Mesenchymal stem cell (in vitro differentiated cells and primary cell): ENCODE results near the gene CAMK2A.
A peak's percentile ranks its signal among the peaks of the same experiment; 100 is the strongest.

Experiments
- DNase-seq: peaks from one replicate; pipeline ENCODE4 v3.0.0-alpha.2; 2013
- H2AFZ ChIP-seq: one replicate; pipeline ENCODE4 v1.6.1; 2013; ENCODE audit warnings: low read depth, mild to moderate bottlenecking, control low read depth, inconsistent platforms, low read length, moderate library complexity
- H2AK5ac ChIP-seq: 2 replicates; pipeline ENCODE4 v1.6.1; 2013; ENCODE audit warnings: low read length, moderate library complexity, mild to moderate bottlenecking, inconsistent platforms; ENCODE audit not compliant: severe bottlenecking
- H2BK120ac ChIP-seq: one replicate; pipeline ENCODE4 v1.6.1; 2013; ENCODE audit warnings: low read depth, mild to moderate bottlenecking, inconsistent platforms, low read length, moderate library complexity
- H2BK12ac ChIP-seq, 2 experiments: one replicate each; pipeline ENCODE4 v1.6.1; 2013; ENCODE audit warnings: inconsistent platforms in 2 of 2, low read length in 2 of 2, mild to moderate bottlenecking in 2 of 2, moderate library complexity in 2 of 2, control low read depth in 1 of 2
- H2BK15ac ChIP-seq: one replicate; pipeline ENCODE4 v1.6.1; 2013; ENCODE audit warnings: mild to moderate bottlenecking, low read depth, inconsistent platforms; ENCODE audit not compliant: poor library complexity, severe bottlenecking
- H2BK5ac ChIP-seq: 2 replicates; pipeline ENCODE4 v1.6.1; 2013; ENCODE audit warnings: low read depth, mild to moderate bottlenecking, low read length, control low read depth, inconsistent platforms; ENCODE audit not compliant: poor library complexity, severe bottlenecking
- H3K14ac ChIP-seq, 2 experiments: one replicate each; pipeline ENCODE4 v1.6.1; 2013; ENCODE audit warnings: inconsistent platforms in 2 of 2, low read length in 2 of 2, control low read depth in 1 of 2, mild to moderate bottlenecking in 1 of 2, moderate library complexity in 1 of 2
- H3K18ac ChIP-seq, 2 experiments: one replicate each; pipeline ENCODE4 v1.6.1; 2013; ENCODE audit warnings: inconsistent platforms in 2 of 2, low read length in 2 of 2, control low read depth in 1 of 2, low read depth in 1 of 2, mild to moderate bottlenecking in 1 of 2
- H3K23ac ChIP-seq, 2 experiments: one replicate each; pipeline ENCODE4 v1.6.1; 2013; ENCODE audit warnings: inconsistent platforms in 2 of 2, low read length in 2 of 2, mild to moderate bottlenecking in 2 of 2, moderate library complexity in 2 of 2, control low read depth in 1 of 2
- H3K27ac ChIP-seq: 2 replicates; pipeline ENCODE4 v1.5.1; 2013; ENCODE audit warnings: mild to moderate bottlenecking, moderate library complexity, low read length, control low read depth, inconsistent platforms; ENCODE audit not compliant: poor library complexity, severe bottlenecking
- H3K27me3 ChIP-seq, 2 experiments: 2 replicates each; pipeline versions ENCODE4 v1.6.1 to v1.7.0; 2013; ENCODE audit warnings: low read length in 2 of 2, mild to moderate bottlenecking in 2 of 2, moderate library complexity in 2 of 2, control low read depth in 1 of 2, inconsistent platforms in 1 of 2; ENCODE audit not compliant: control insufficient read depth in 1 of 2, insufficient read depth in 1 of 2
- H3K36me3 ChIP-seq, 2 experiments: 2 replicates each; pipeline versions ENCODE4 v1.6.1 to v1.7.0; 2013; ENCODE audit warnings: low read length in 2 of 2, control low read depth in 1 of 2, inconsistent platforms in 1 of 2, low read depth in 1 of 2, mild to moderate bottlenecking in 1 of 2; ENCODE audit not compliant: insufficient read depth in 2 of 2, control insufficient read depth in 1 of 2
- H3K4ac ChIP-seq, 2 experiments: one replicate each; pipeline ENCODE4 v1.6.1; 2013; ENCODE audit warnings: inconsistent platforms in 2 of 2, low read length in 2 of 2, mild to moderate bottlenecking in 2 of 2, moderate library complexity in 2 of 2, control low read depth in 1 of 2, low read depth in 1 of 2
- H3K4me1 ChIP-seq: 2 replicates; pipeline ENCODE4 v1.6.1; 2013; ENCODE audit warnings: low read depth, low read length, control low read depth; ENCODE audit not compliant: control insufficient read depth, insufficient read depth
- H3K4me2 ChIP-seq: 2 replicates; pipeline ENCODE4 v1.6.1; 2013; ENCODE audit warnings: low read length, mild to moderate bottlenecking, inconsistent platforms; ENCODE audit not compliant: poor library complexity, severe bottlenecking
- H3K4me3 ChIP-seq, 2 experiments: 2 replicates each; pipeline versions ENCODE4 v1.5.1 to v1.7.0; 2013; ENCODE audit warnings: low read length in 2 of 2, mild to moderate bottlenecking in 2 of 2, control low read depth in 1 of 2, low read depth in 1 of 2; ENCODE audit not compliant: insufficient read depth in 1 of 2
- H3K79me1 ChIP-seq: replicated peaks from 2 replicates; pipeline ENCODE4 v1.6.1; 2013; ENCODE audit warnings: mild to moderate bottlenecking, control low read depth, low read length, inconsistent platforms; ENCODE audit not compliant: poor library complexity, severe bottlenecking
- H3K9ac ChIP-seq: 2 replicates; pipeline ENCODE4 v1.7.0; 2013; ENCODE audit warnings: mild to moderate bottlenecking, low read length, moderate library complexity
- H3K9me3 ChIP-seq: 2 replicates; pipeline ENCODE4 v1.7.0; 2013; ENCODE audit warnings: mild to moderate bottlenecking, low read length; ENCODE audit not compliant: control insufficient read depth
- H4K8ac ChIP-seq: one replicate; pipeline ENCODE4 v1.6.1; 2013; ENCODE audit warnings: inconsistent platforms, mild to moderate bottlenecking, low read length, moderate library complexity
- H4K91ac ChIP-seq: one replicate; pipeline ENCODE4 v1.6.1; 2013; ENCODE audit warnings: mild to moderate bottlenecking, low read length, inconsistent platforms
- WGBS: methylation state at CpG from one replicate; pipeline ENCODE4 v1.1.7; 2013; ENCODE audit warnings: mixed read lengths; 5-methylcytosine and 5-hydroxymethylcytosine counted together

Gene CAMK2A

DNA sequence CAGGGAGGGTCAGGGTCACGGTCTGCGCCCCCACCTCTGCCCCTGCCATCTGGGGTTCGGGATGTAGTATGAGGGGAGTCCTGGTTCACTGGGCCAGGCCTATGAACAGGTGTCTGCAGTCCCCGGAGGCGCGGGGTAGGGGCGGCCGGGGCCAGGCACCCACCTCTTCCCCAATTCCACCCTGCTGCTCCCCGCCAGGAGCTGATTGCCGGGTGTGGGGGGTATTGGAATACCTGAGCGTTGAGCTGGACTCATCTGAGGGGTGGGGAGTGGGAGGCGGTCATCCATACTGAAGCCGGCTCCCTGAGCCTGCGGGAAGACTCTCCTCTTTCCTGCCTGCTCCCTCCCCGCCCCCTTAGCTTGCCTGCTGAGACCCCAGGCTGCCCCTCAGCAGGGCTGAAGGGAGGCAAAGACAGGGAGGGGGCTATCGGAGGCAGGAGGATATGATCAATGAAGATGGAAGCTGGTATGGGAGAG, 99.0 kb downstream of the CAMK2A start:
- Histone ChIP-seq H3K4me1 (peaks cover 11% of the 10 kb centered on the region), H3K27me3 (peaks cover 55 to 61% of the 10 kb centered on the region in 2 experiments), H3K9me3 (no peaks in the 10 kb centered on the region), H3K9ac (no peak overlapping the region), H3K27ac (no peak overlapping the region), H3K14ac (no peak overlapping the region), H3K4ac (no peak overlapping the region), H4K91ac (no peak overlapping the region), H3K36me3 (no peaks in the 10 kb centered on the region), H2BK12ac (no peak overlapping the region), H2BK5ac (no peak overlapping the region), H3K18ac (no peak overlapping the region), H3K79me1 (no peaks in the 10 kb centered on the region), H2AFZ (no peak overlapping the region), H2BK120ac (no peak overlapping the region), H3K4me2 (peak overlapping the region; percentile 45), H2BK15ac (no peak overlapping the region), H2AK5ac (no peak overlapping the region), H4K8ac (no peak overlapping the region), H3K23ac (no peak overlapping the region), H3K4me3 (no peak overlapping the region)
- WGBS: 27% methylated on average over 4 of the region's 16 CpGs
- DNase-seq: no peak

DNA sequence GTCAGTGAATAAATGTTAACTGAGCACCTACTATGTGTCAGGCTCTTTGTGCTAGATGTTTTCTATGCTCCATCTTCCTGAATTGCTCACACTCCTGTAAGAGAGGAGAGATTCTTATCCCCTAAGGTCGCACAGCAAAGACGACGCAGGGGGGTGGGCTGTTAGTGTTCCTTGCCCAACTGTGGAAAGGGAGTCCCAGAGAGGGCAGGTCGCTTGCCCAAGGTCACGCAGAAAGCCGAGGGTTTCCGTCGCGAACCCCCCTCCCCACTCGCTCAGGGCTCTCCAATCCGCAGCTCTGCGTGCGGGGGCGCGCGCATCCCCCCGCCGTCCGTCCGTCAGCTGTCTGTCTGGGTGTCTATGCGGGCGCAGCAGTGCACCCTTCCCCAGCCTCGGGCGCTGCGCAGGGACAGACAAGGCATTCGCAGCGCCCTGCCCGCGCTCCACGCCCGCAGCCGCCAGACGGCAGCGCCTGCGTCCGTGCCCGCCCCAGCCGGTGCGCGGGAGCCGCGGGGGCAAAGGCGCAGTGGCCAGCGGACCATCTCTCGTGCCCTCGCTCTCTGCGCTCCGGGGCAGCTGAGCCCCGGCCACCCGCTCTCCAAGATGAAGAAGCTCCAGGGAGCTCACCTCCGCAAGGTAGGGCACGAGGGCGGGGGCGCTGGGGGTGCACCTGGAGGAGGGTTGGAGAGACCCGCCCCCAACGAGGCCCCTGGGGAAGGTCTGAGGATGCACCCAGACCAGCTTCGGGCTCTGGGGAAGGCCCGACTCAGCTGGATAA, 99.7 kb downstream of the CAMK2A start, which contains the start of gene SLC6A7:
TSS of gene SLC6A7 (plus strand) at position 335 of the 775 bp plus-strand sequence. CDS start at position 601, 266 bp downstream.
- H3K27ac ChIP-seq: no peak within 1 kb of the TSS
- no peak within 1 kb of the TSS for H2BK120ac ChIP-seq
- no peak within 1 kb of the TSS for H2AK5ac ChIP-seq
- H3K4me3 ChIP-seq: peak within 1 kb of the TSS in 1 of 2 experiments; percentile 58
- no peak within 1 kb of the TSS for H2BK15ac ChIP-seq
- no peaks in the 10 kb centered on the region for H3K36me3 ChIP-seq
- H3K4me2 ChIP-seq: peak within 1 kb of the TSS; percentile 45
- H2AFZ ChIP-seq: no peak within 1 kb of the TSS
- H3K9ac ChIP-seq: no peak within 1 kb of the TSS
- H4K91ac ChIP-seq: no peak within 1 kb of the TSS
- H3K14ac ChIP-seq: peak within 1 kb of the TSS in 1 of 2 experiments; percentile 36
- no peak within 1 kb of the TSS for H2BK5ac ChIP-seq
- no peaks in the 10 kb centered on the region for H3K79me1 ChIP-seq
- H2BK12ac ChIP-seq: no peak within 1 kb of the TSS
- 3% methylated on average over 55 of the region's 58 CpGs for WGBS
- no peak for DNase-seq
- H3K27me3 ChIP-seq: peaks cover 55 to 61% of the 10 kb centered on the region in 2 experiments
- H3K9me3 ChIP-seq: no peaks in the 10 kb centered on the region
- H3K4me1 ChIP-seq: peaks cover 11% of the 10 kb centered on the region
- H3K18ac ChIP-seq: no peak within 1 kb of the TSS
- no peak within 1 kb of the TSS for H4K8ac ChIP-seq
- no peak within 1 kb of the TSS for H3K23ac ChIP-seq
- H3K4ac ChIP-seq: no peak within 1 kb of the TSS

DNA sequence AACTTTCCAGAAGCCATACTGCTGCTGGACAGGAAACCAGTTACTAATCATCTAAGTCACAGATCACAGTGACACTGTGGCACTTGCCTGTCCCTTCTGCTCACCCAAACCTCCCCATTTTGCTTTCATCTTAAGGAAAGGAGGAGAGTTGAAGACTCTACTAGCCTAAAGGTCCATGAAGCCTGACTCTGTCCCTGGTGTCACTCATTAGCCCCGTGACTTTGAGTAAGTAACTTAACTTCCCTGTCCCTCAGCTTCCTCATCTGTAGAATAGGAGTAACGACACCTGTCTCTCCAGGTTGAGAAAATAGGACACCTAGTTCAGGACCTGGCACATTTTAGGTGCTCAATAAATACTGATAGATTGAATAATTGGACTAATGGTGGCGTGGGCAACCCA, 100.2 kb downstream of the CAMK2A start:
- Histone ChIP-seq H3K23ac (no peak overlapping the region), H2BK5ac (no peak overlapping the region), H3K36me3 (no peaks in the 10 kb centered on the region), H3K9me3 (no peaks in the 10 kb centered on the region), H3K18ac (no peak overlapping the region), H3K27me3 (peaks cover 55 to 61% of the 10 kb centered on the region in 2 experiments), H4K91ac (no peak overlapping the region), H2BK15ac (no peak overlapping the region), H3K4me2 (no peak overlapping the region), H3K79me1 (no peaks in the 10 kb centered on the region), H3K4me1 (peaks cover 11% of the 10 kb centered on the region), H3K9ac (no peak overlapping the region), H2BK12ac (no peak overlapping the region), H2AK5ac (no peak overlapping the region), H2AFZ (no peak overlapping the region), H4K8ac (no peak overlapping the region), H3K27ac (no peak overlapping the region), H3K4me3 (no peak overlapping the region), H3K4ac (no peak overlapping the region), H2BK120ac (no peak overlapping the region), H3K14ac (no peak overlapping the region)
- DNase-seq: no peak
- 63% methylated on average over 3 of the region's 3 CpGs for WGBS

DNA sequence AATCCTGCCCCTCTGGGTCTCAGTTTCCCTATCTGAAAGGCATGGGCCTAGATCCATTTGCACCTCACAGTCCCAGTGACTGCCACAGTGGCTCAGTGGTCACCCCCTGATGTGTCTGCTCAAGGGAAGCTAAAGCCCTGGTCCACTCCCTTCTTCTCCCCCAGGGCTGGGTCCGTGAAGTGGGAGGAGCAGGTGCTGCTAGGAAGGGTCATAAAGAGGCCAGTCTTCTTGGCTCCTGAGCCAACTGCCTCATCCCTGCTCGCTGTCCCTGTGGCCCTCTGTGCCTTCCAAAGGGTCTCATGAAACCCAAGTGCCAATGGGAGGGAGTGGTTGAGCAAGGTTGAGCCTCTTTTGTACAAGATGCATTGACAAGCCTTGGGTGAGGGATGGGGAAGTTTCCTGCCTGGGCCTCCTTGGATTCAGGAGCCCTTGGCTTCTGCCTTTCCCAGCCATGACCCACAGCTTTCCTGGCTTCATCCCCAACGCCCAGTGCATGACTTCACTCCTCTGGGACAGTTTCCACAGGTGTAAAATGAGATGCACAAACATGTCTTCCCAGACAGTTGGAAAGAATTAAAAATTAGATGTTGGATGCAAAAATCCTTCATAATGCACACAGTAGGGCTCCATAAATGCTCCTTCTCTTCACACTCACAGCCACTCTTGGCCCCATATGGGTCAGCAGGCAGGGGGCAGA, 101.3 kb downstream of the CAMK2A start:
- Histone ChIP-seq H3K23ac (no peak overlapping the region), H3K14ac (no peak overlapping the region), H2AK5ac (no peak overlapping the region), H2BK15ac (no peak overlapping the region), H2BK120ac (no peak overlapping the region), H2BK12ac (no peak overlapping the region), H2BK5ac (no peak overlapping the region), H3K9me3 (no peaks in the 10 kb centered on the region), H3K36me3 (no peaks in the 10 kb centered on the region), H4K8ac (no peak overlapping the region), H3K27me3 (peaks cover 52 to 60% of the 10 kb centered on the region in 2 experiments), H3K27ac (no peak overlapping the region), H4K91ac (no peak overlapping the region), H2AFZ (no peak overlapping the region), H3K4ac (no peak overlapping the region), H3K4me2 (no peak overlapping the region), H3K79me1 (no peaks in the 10 kb centered on the region), H3K18ac (no peak overlapping the region), H3K4me3 (no peak overlapping the region), H3K4me1 (peaks cover 11% of the 10 kb centered on the region), H3K9ac (no peak overlapping the region)
- 78% methylated on average over 3 of the region's 3 CpGs for WGBS
- DNase-seq: no peak
